Astrocyte (in vitro differentiated cells and primary cell): ENCODE results near the gene BPIFB1. TPM values are rescaled to one million over a fixed set of nuclear protein-coding genes. Genes with fewer than 3 reads are reported as not detected.

Experiments used
- DNase-seq: peaks from one replicate; pipeline ENCODE4 v3.0.0-alpha.2; 2010; ENCODE audit warnings: low read depth
- FAIRE-seq: peaks from 2 replicates; lab custom pipeline; 2011; peaks lifted over from hg19 to GRCh38; lab: Jason Lieb, UNC
- H2AFZ ChIP-seq: 2 replicates; pipeline ENCODE4 v1.6.0; 2012; ENCODE audit warnings: low read depth, low read length, inconsistent platforms
- H3K27ac ChIP-seq: 2 replicates; pipeline ENCODE4 v1.5.1; 2011; ENCODE audit warnings: low read depth, low read length, inconsistent platforms
- H3K27me3 ChIP-seq: 2 replicates; pipeline ENCODE4 v1.6.0; 2011; ENCODE audit warnings: low read length, inconsistent platforms; ENCODE audit not compliant: insufficient read depth
- H3K36me3 ChIP-seq: 2 replicates; pipeline ENCODE4 v1.5.1; 2011; ENCODE audit warnings: low read length, inconsistent platforms; ENCODE audit not compliant: insufficient read depth
- H3K4me1 ChIP-seq: 2 replicates; pipeline ENCODE4 v1.5.1; 2011; ENCODE audit warnings: low read length, inconsistent platforms; ENCODE audit not compliant: insufficient read depth
- H3K4me2 ChIP-seq: 2 replicates; pipeline ENCODE4 v1.6.0; 2012; ENCODE audit warnings: low read length, inconsistent platforms
- H3K4me3 ChIP-seq: 2 replicates; pipeline ENCODE4 v1.5.1; 2011; ENCODE audit warnings: low read depth, mild to moderate bottlenecking, low read length, inconsistent platforms; ENCODE audit not compliant: insufficient read depth
- H3K79me2 ChIP-seq: 2 replicates; pipeline ENCODE4 v1.6.0; 2012; ENCODE audit warnings: mild to moderate bottlenecking, low read length, inconsistent platforms; ENCODE audit not compliant: insufficient read depth
- H3K9ac ChIP-seq: 2 replicates; pipeline ENCODE4 v1.6.0; 2012; ENCODE audit warnings: mild to moderate bottlenecking, low read length, inconsistent platforms
- H3K9me3 ChIP-seq: 2 replicates; pipeline ENCODE4 v1.5.1; 2012; ENCODE audit warnings: low read depth, mild to moderate bottlenecking, low read length, inconsistent platforms; ENCODE audit not compliant: insufficient read depth
- H4K20me1 ChIP-seq: 2 replicates; pipeline ENCODE4 v1.6.0; 2012; ENCODE audit warnings: low read length, inconsistent platforms; ENCODE audit not compliant: insufficient read depth
- H3K27ac Mint-ChIP-seq: one replicate; pipeline ENCODE4 v1.8.0; 2021; ENCODE audit warnings: mild to moderate bottlenecking, mixed read lengths; ENCODE audit not compliant: unreplicated experiment
- H3K27me3 Mint-ChIP-seq: one replicate; pipeline ENCODE4 v1.8.0; 2021; ENCODE audit warnings: low read depth, mixed read lengths; ENCODE audit not compliant: unreplicated experiment
- H3K36me3 Mint-ChIP-seq: one replicate; pipeline ENCODE4 v1.8.0; 2021; ENCODE audit warnings: low read depth, mixed read lengths; ENCODE audit not compliant: unreplicated experiment
- H3K4me1 Mint-ChIP-seq: one replicate; pipeline ENCODE4 v1.8.0; 2021; ENCODE audit warnings: low read depth, mixed read lengths; ENCODE audit not compliant: unreplicated experiment
- H3K4me3 Mint-ChIP-seq: one replicate; pipeline ENCODE4 v1.8.0; 2021; ENCODE audit warnings: mild to moderate bottlenecking, moderate library complexity, mixed read lengths; ENCODE audit not compliant: unreplicated experiment
- H3K9me3 Mint-ChIP-seq: one replicate; pipeline ENCODE4 v1.8.0; 2021; ENCODE audit warnings: mild to moderate bottlenecking, mixed read lengths; ENCODE audit not compliant: unreplicated experiment
- EZH2 ChIP-seq: IDR thresholded peaks from 2 replicates; pipeline ENCODE4 v1.6.1; 2012; ENCODE audit warnings: mild to moderate bottlenecking, low read length, inconsistent platforms; ENCODE audit not compliant: insufficient read depth
- total RNA-seq: library from RNA; stranded (reverse); gene quantifications from 2 replicates; pipeline ENCODE4 v1.2.1, GENCODE V29; 2021
- TF ChIP-seq, protein P1 (sequence below): IDR thresholded peaks from 2 replicates; pipeline ENCODE4 v1.5.1; 2011; ENCODE audit warnings: low read depth, mild to moderate bottlenecking, inconsistent platforms, low read length, moderate library complexity; ENCODE audit not compliant: insufficient read depth

The BPIFB1 gene
- total RNA-seq, 1 donor from 2014 or later = not detected

DNA sequence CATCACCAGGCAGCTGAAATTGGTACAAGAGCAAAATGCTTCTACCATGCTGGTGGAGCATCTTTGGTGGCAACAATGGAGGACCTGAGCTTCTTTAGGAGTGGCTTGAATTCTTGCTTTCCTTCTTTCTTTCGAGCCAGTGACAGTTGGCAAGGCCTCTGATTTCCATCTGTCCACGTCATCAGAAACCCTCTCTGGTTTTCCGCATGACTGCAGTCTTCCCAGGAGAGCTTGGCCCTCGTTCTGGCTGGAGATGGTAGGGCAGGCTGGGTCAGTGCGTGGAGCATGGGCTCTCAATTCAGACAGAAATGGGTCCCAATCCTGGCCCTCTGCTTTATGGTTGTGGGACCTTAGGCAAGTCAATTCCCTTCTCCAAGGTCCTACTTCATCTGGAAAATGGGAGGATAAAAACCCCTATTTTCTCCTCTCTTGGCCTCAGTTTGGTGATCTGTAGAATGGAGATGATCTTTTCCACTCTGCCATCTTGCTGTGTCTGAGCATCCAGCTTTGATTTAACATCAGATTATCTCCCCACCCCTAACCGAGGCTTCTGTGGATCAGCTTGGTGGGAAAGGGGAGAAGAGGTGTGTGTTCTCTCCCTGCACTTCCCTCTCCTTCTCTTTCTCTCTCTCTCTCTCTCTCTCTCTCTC, 3.6 kb upstream of the BPIFB1 start:
- Histone ChIP-seq H2AFZ (no peak overlapping the region), H3K27me3 (peaks cover 6% of the 10 kb centered on the region), H3K79me2 (no peaks in the 10 kb centered on the region), H3K4me3 (no peak overlapping the region), H3K36me3 (no peaks in the 10 kb centered on the region), H3K4me2 (no peak overlapping the region), H3K9me3 (no peaks in the 10 kb centered on the region), H3K27ac (no peak overlapping the region), H3K4me1 (no peaks in the 10 kb centered on the region), H3K9ac (no peak overlapping the region), H4K20me1 (no peaks in the 10 kb centered on the region)
- no peaks in the 10 kb centered on the region for H3K36me3 Mint-ChIP-seq
- H3K4me3 Mint-ChIP-seq = no peak overlapping the region
- TF ChIP-seq, protein P1, sequence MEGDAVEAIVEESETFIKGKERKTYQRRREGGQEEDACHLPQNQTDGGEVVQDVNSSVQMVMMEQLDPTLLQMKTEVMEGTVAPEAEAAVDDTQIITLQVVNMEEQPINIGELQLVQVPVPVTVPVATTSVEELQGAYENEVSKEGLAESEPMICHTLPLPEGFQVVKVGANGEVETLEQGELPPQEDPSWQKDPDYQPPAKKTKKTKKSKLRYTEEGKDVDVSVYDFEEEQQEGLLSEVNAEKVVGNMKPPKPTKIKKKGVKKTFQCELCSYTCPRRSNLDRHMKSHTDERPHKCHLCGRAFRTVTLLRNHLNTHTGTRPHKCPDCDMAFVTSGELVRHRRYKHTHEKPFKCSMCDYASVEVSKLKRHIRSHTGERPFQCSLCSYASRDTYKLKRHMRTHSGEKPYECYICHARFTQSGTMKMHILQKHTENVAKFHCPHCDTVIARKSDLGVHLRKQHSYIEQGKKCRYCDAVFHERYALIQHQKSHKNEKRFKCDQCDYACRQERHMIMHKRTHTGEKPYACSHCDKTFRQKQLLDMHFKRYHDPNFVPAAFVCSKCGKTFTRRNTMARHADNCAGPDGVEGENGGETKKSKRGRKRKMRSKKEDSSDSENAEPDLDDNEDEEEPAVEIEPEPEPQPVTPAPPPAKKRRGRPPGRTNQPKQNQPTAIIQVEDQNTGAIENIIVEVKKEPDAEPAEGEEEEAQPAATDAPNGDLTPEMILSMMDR = no peak
- TF ChIP-seq EZH2 = no peak
- H3K27ac Mint-ChIP-seq = no peak overlapping the region
- no peak for FAIRE-seq
- H3K27me3 Mint-ChIP-seq = peaks cover 48% of the 10 kb centered on the region
- H3K4me1 Mint-ChIP-seq = no peaks in the 10 kb centered on the region
- no peaks in the 10 kb centered on the region for H3K9me3 Mint-ChIP-seq
- DNase-seq = no peak

DNA sequence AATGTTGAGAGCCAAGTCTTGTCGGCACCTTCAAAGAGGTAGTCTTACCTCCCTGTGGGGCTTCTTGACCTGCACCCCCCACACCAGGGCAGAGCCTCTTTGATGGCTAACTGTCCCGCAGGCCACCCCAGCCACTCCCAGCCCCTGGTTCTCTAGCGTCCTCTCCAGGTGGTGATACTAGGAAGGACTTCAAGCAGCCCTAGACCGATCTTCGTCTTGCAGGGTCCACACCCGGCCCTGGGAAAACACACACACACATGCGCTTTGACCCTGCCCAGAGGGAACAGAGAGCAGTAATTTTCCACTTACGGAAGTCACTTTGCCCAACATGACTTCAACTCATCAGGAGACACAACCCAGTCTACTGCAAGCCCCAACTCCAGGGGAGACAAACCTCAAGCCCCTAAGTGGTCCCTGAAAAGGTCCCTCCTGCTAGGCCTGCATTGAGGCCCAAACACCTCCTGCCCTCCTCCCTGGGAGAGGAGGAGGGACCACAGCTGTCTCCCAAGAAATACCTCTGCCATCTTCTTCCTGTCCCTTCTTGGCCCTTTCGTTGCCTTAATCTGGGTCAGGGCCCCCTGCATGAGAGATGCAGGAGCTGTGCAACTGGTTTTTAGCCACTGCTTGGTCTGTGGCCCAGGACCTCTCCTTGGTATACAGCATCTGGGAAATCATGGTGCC, 2.9 kb upstream of the BPIFB1 start:
- Mint-ChIP-seq H3K27me3 (peaks cover 51% of the 10 kb centered on the region), H3K36me3 (no peaks in the 10 kb centered on the region), H3K9me3 (no peaks in the 10 kb centered on the region), H3K4me3 (no peak overlapping the region), H3K4me1 (no peaks in the 10 kb centered on the region), H3K27ac (no peak overlapping the region)
- no peaks in the 10 kb centered on the region for H4K20me1 ChIP-seq
- H3K36me3 ChIP-seq = no peaks in the 10 kb centered on the region
- no peak overlapping the region for H2AFZ ChIP-seq
- no peak overlapping the region for H3K4me2 ChIP-seq
- H3K4me1 ChIP-seq = no peaks in the 10 kb centered on the region
- DNase-seq (no peak), FAIRE-seq (no peak)
- no peak for TF ChIP-seq EZH2
- TF ChIP-seq, protein P1 = no peak
- no peak overlapping the region for H3K4me3 ChIP-seq
- no peak overlapping the region for H3K27ac ChIP-seq
- H3K9me3 ChIP-seq = no peaks in the 10 kb centered on the region
- no peak overlapping the region for H3K9ac ChIP-seq
- peaks cover 7% of the 10 kb centered on the region for H3K27me3 ChIP-seq
- no peaks in the 10 kb centered on the region for H3K79me2 ChIP-seq

DNA sequence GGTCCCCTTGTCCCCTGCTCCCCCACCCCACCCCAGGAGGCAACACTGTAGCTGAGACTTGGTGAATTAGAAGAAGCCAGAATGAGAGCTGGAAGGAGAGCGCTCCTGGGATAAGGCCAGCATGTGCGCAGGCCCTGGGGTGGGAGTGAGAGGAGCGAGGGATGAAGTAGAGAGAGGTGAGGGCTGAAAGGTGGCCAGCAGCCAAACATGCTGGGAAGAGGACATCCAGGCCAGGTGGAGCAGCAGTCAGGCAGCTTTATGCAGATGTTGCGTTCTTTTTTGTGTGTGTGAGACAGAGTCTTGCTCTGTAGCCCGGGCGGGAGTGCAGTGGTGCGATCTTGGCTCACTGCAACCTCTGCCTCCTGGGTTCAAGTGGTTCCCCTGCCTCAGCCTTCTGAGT, 2.2 kb upstream of the BPIFB1 start:
- H3K27me3 Mint-ChIP-seq = peaks cover 55% of the 10 kb centered on the region
- Histone ChIP-seq H3K79me2 (no peaks in the 10 kb centered on the region), H2AFZ (no peak overlapping the region), H4K20me1 (no peaks in the 10 kb centered on the region), H3K9ac (no peak overlapping the region), H3K4me1 (no peaks in the 10 kb centered on the region), H3K9me3 (no peaks in the 10 kb centered on the region), H3K36me3 (no peaks in the 10 kb centered on the region), H3K4me3 (no peak overlapping the region), H3K4me2 (no peak overlapping the region), H3K27me3 (peaks cover 7% of the 10 kb centered on the region), H3K27ac (no peak overlapping the region)
- no peak for TF ChIP-seq EZH2
- TF ChIP-seq, protein P1 = no peak
- no peak overlapping the region for H3K4me3 Mint-ChIP-seq
- FAIRE-seq (no peak), DNase-seq (no peak)
- H3K27ac Mint-ChIP-seq = no peak overlapping the region
- no peaks in the 10 kb centered on the region for H3K4me1 Mint-ChIP-seq
- H3K9me3 Mint-ChIP-seq = no peaks in the 10 kb centered on the region
- no peaks in the 10 kb centered on the region for H3K36me3 Mint-ChIP-seq
